Upper lobe of left lung (tissue), 4 donors: ENCODE results near the gene TAPBP.

ENCODE experiments used
- CTCF ChIP-seq, 6 experiments: fragments of 450-650 bp in 4 of 6; fragments of 200-600 bp in 2 of 6; sonication (generic) in 2 of 6; IDR thresholded peaks; one replicate each; pipeline ENCODE4 v1.5.1; 2016 to 2019; ENCODE audit warnings: antibody characterized with exemption in 6 of 6
- POLR2A ChIP-seq, 4 donors: fragments of 450-650 bp; IDR thresholded peaks; one replicate each; pipeline ENCODE4 v1.5.1; 2016 to 2017; ENCODE audit warnings: antibody characterized with exemption in 4 of 4, mild to moderate bottlenecking in 2 of 4
- POLR2AphosphoS5 ChIP-seq, 2 donors: sonication (generic); formaldehyde crosslinking; IDR thresholded peaks; one replicate each; pipeline ENCODE4 v1.5.1; 2017; ENCODE audit warnings: antibody characterized with exemption in 2 of 2

GRCh38 chr6:33271117-33271467, 42.8 kb downstream of the TAPBP start:
- TF ChIP-seq CTCF (IDR thresholded peaks at IDR 0.05) (peak in 1 of 6 experiments; percentile 9), POLR2AphosphoS5 (IDR thresholded peaks at IDR 0.05) (no peak), POLR2A (IDR thresholded peaks at IDR 0.05) (no peak)
